ENCODE results near the gene TNNC2.
A peak's percentile ranks its signal among the peaks of the same experiment; 100 is the strongest.

The TNNC2 gene

DNA sequence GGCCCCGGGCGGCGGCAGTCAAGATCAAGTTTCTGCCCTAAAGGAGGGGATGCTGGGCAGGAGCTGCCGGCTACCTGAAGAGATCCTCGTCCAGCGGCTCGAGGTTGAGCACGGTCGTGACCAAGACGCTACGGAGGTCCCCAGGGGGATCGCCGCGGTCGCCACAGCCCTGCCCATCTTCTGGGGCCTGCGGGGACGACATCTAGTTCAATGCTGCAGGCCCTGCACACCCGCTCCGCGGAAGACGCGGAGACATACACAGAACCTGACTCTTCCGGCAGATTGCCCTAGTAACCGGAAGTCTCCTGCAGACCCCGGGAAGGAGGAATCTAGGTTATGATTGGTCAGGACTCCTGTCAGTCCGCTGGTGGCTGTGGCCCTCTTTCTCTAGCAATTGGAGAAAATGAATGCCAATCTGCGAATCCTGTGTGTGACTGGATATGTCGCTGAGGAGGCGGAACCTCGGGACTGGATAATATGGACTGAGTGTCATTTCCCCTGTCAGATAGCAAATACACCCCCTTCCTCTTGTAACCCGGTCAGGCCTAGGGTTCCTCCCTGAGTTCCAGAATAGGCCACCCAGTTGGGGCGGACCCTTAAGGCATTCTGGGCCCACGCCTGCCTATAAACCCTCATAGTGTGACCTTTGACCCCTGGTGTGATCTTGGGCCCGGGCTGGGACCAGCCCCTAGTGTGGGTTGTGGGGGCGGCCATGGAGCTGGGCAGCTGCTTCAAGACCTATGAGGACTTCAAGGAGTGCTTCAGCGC lies 30.2 kb upstream of the TNNC2 start, which contains the start of the genes ACOT8 and ZSWIM3:
ACOT8 (minus strand) TSS at position 279 of the 768 bp plus-strand sequence; CDS start at position 202, 77 bp downstream.
ZSWIM3 (plus strand) TSS at position 501 of the 768 bp plus-strand sequence; CDS start at position 713, 212 bp downstream.
- in situ Hi-C loops (cut with MboI; ENCODE audit: low pct_unique_long_range_greater_than_20kb, low sequenced_read_pairs, unreplicated experiment), result no loop called here
- peak; percentile 98 for DNase-seq (ENCODE audit: low spot score)
- TF ChIP-seq, protein P1, sequence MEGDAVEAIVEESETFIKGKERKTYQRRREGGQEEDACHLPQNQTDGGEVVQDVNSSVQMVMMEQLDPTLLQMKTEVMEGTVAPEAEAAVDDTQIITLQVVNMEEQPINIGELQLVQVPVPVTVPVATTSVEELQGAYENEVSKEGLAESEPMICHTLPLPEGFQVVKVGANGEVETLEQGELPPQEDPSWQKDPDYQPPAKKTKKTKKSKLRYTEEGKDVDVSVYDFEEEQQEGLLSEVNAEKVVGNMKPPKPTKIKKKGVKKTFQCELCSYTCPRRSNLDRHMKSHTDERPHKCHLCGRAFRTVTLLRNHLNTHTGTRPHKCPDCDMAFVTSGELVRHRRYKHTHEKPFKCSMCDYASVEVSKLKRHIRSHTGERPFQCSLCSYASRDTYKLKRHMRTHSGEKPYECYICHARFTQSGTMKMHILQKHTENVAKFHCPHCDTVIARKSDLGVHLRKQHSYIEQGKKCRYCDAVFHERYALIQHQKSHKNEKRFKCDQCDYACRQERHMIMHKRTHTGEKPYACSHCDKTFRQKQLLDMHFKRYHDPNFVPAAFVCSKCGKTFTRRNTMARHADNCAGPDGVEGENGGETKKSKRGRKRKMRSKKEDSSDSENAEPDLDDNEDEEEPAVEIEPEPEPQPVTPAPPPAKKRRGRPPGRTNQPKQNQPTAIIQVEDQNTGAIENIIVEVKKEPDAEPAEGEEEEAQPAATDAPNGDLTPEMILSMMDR (IDR thresholded peaks at IDR 0.05; ENCODE audit: extremely low read depth, insufficient read depth, missing control alignments), result no peak

DNA sequence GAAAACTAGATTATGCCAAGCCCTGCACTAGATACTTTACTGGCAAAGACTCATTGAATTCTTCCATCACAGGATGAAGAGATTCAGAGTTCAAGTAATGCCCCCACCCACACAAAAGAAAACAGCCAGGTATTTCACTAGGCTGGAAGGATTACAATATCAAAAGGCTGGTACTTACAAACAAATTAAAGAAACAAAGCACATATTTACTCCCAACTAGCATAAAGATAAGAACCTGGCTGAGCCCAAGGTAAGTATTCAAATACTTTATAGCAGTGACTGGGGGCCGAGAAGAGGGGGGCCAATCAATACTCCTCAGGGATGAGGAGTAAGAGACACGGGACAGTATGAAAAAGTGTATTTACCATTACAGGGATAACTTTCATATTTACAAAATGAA lies 26.4 kb upstream of the TNNC2 start:
- TF ChIP-seq, protein P1 (IDR thresholded peaks at IDR 0.05; ENCODE audit: extremely low read depth, insufficient read depth, missing control alignments), result no peak
- in situ Hi-C loops (cut with MboI; ENCODE audit: low pct_unique_long_range_greater_than_20kb, low sequenced_read_pairs, unreplicated experiment), result no loop called here
- no peak for DNase-seq (ENCODE audit: low spot score)

DNA sequence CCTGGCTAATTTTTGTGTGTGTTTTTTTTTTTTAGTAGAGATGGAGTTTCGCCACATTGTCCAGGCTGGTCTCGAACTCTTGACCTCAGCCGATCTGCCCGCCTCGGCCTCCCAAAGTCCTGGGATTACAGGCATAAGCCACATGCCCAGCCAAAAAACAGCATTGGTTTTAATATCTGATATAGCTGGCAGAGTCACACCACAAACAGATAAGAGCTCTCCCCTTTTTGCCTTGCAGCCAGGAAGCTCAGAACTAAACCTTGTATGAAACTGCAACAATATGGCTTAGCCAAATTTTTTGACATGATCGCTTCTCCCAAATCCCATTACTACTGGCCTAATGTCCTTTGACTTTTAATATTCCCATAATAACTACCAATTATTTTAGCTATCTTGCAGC lies 25.2 kb upstream of the TNNC2 start:
- no peak for DNase-seq (ENCODE audit: low spot score)
- TF ChIP-seq, protein P1 (IDR thresholded peaks at IDR 0.05; ENCODE audit: extremely low read depth, insufficient read depth, missing control alignments), result no peak
- in situ Hi-C loops (cut with MboI; ENCODE audit: low pct_unique_long_range_greater_than_20kb, low sequenced_read_pairs, unreplicated experiment), result no loop called here

DNA sequence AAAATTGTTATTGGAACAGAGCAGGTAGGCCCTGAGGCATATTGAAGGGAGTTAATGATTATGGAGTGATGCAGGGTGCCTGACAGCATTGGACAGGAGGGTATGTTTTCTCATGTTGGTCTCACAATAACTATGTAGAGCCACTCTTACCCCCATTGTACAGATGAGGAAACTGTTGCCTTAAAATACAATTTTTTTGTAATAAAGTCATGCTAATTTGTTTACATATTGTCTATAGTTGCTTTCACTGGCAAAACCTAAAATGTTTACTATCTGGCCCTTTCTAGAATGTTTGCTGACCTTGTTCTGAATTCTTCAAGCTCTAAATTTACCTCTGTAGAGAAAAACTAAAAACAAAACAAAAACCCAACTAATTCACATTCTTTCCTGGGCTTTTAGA lies 24.4 kb upstream of the TNNC2 start:
- DNase-seq (ENCODE audit: low spot score), result no peak
- TF ChIP-seq, protein P1 (IDR thresholded peaks at IDR 0.05; ENCODE audit: extremely low read depth, insufficient read depth, missing control alignments), result no peak
- in situ Hi-C loops (cut with MboI; ENCODE audit: low pct_unique_long_range_greater_than_20kb, low sequenced_read_pairs, unreplicated experiment), result no loop called here

DNA sequence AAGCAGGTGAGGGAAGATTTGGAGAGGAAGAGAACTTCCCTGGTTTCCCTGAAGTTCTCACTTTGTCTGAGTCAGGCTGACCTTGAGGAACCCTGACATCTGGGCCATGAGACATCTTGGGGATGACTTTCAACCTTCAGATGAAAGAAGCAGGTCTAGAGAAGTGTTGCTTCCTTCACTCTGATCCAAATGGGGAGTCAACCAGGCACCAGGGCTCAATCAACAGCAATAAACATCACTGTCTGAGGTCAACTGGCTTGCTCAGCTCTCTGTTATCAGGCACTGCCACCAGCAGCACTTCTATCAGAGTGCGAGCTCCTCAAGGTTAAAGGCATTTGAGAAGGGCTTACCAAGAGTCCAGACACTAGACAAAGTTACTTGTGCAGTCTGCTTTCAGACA lies 23.8 kb upstream of the TNNC2 start:
- in situ Hi-C loops (cut with MboI; ENCODE audit: low pct_unique_long_range_greater_than_20kb, low sequenced_read_pairs, unreplicated experiment), result no loop called here
- TF ChIP-seq, protein P1 (IDR thresholded peaks at IDR 0.05; ENCODE audit: extremely low read depth, insufficient read depth, missing control alignments), result no peak
- DNase-seq (ENCODE audit: low spot score), result no peak

DNA sequence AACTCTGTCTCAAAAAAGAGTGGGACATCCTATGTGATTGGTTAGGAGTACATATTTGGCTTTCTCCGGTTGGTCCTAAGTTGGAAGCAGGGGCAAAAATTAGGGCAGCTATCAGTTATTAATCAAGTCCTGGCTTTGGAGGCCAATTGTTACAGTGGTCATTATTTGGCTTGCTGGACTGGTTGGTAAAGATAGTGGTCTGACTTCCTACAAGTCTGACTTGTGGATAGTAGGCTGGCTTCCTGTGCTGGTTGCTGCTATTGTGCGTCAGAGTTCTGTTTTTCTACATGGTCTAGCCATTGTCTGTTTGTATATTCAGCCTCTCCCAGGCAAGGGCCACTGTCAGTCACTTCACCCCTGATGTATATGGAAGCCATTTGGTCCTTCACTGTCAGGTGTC lies 23.1 kb upstream of the TNNC2 start:
- DNase-seq (ENCODE audit: low spot score), result no peak
- TF ChIP-seq, protein P1 (IDR thresholded peaks at IDR 0.05; ENCODE audit: extremely low read depth, insufficient read depth, missing control alignments), result no peak
- in situ Hi-C loops (cut with MboI; ENCODE audit: low pct_unique_long_range_greater_than_20kb, low sequenced_read_pairs, unreplicated experiment), result no loop called here
